Measurements from ENCODE around the gene DACT1. TPM values are rescaled to one million over a fixed set of nuclear protein-coding genes. Genes with fewer than 3 reads are reported as not detected.

The DACT1 gene
- total RNA-seq, 1 donor from 2014 or later, result 6.6 TPM

- intact Hi-C loops (cut with micrococcal nuclease), result loop anchor here (2.0 to 5.0 kb wide), 4 partner anchors 110 to 383 kb away; partner anchors contain the start of genes KIAA0586 and TIMM9
- peaks cover 42% of the 10 kb centered on the region for H3K4me1 Mint-ChIP-seq (ENCODE audit: low read depth)
Observed at GRCh38 chr14:58639198-58639565, 1.4 kb downstream of the DACT1 start.

DNA sequence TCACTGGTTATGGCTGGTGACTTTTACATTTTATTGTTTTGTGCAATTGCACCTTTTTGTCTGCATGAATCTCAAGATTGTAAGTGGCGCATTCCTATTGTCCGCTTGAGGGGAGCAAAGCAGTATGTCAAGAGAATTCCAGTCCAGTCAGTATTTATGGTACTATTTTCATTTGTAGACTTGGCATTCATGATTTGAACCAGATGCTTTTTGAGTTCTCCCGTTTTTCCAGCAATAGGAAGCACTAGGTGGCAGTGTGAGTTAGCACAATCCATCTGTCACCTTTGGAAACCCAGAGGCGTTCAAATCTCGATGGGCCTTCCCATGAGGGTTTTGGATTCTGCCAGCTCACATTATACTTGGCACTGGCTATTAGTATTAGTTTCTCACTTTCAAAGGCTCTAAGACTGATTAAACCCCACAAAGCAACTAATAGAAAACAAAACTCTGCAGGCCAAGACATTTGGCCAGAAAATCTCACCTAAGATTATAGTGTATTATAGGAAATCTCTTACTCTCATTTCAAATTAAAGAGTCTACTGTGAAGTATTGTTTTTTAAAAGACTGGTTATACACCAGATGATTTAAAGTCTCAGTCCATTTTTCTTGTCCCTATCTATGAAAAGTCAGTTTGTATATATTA lies 2.2 kb downstream of the DACT1 start:
- H3K36me3 Mint-ChIP-seq (ENCODE audit: low read depth), result peaks cover 25% of the 10 kb centered on the region
- no peak overlapping the region for H3K27ac Mint-ChIP-seq
- intact Hi-C loops (cut with micrococcal nuclease), result loop anchor here (2.0 to 5.0 kb wide), 4 partner anchors 109 to 382 kb away; partner anchors contain the start of genes KIAA0586 and TIMM9
- peak overlapping the region; percentile 84 for H3K4me3 Mint-ChIP-seq (ENCODE audit: low read depth)
- no peaks in the 10 kb centered on the region for H3K9me3 Mint-ChIP-seq
- peaks cover 39% of the 10 kb centered on the region for H3K4me1 Mint-ChIP-seq (ENCODE audit: low read depth)
- DNase-seq (ENCODE audit: low spot score), result no peak
- H3K27me3 Mint-ChIP-seq (ENCODE audit: low read depth), result peaks cover 19% of the 10 kb centered on the region

More at GRCh38 chr14:58639198-58639565, 1.4 kb downstream of the DACT1 start:
- peak overlapping the region; percentile 84 for H3K4me3 Mint-ChIP-seq (ENCODE audit: low read depth)
- no peaks in the 10 kb centered on the region for H3K9me3 Mint-ChIP-seq
- H3K27me3 Mint-ChIP-seq (ENCODE audit: low read depth), result peaks cover 23% of the 10 kb centered on the region
- DNase-seq (ENCODE audit: low spot score), result no peak
- H3K36me3 Mint-ChIP-seq (ENCODE audit: low read depth), result peaks cover 22% of the 10 kb centered on the region
- H3K27ac Mint-ChIP-seq, result peak overlapping the region; percentile 62

- H3K27ac Mint-ChIP-seq, result no peak overlapping the region
- H3K27me3 Mint-ChIP-seq (ENCODE audit: low read depth), result peaks cover 14% of the 10 kb centered on the region
- DNase-seq (ENCODE audit: low spot score), result no peak
- H3K4me1 Mint-ChIP-seq (ENCODE audit: low read depth), result peaks cover 31% of the 10 kb centered on the region
- H3K4me3 Mint-ChIP-seq (ENCODE audit: low read depth), result no peak overlapping the region
- peaks cover 33% of the 10 kb centered on the region for H3K36me3 Mint-ChIP-seq (ENCODE audit: low read depth)
- intact Hi-C loops (cut with micrococcal nuclease), result loop anchor here (1.0 kb wide), 1 partner anchor 414 kb away; no protein-coding TSS in a partner anchor
- no peaks in the 10 kb centered on the region for H3K9me3 Mint-ChIP-seq
Observed at GRCh38 chr14:58640959-58641358, 3.2 kb downstream of the DACT1 start.

- no peak for DNase-seq (ENCODE audit: low spot score)
- H3K9me3 Mint-ChIP-seq, result no peaks in the 10 kb centered on the region
- no peak overlapping the region for H3K4me3 Mint-ChIP-seq (ENCODE audit: low read depth)
- H3K4me1 Mint-ChIP-seq (ENCODE audit: low read depth), result peaks cover 27% of the 10 kb centered on the region
- intact Hi-C loops (cut with micrococcal nuclease), result loop anchor here (1.0 kb wide), 1 partner anchor 414 kb away; no protein-coding TSS in a partner anchor
- H3K27ac Mint-ChIP-seq, result no peak overlapping the region
- peaks cover 33% of the 10 kb centered on the region for H3K36me3 Mint-ChIP-seq (ENCODE audit: low read depth)
- H3K27me3 Mint-ChIP-seq (ENCODE audit: low read depth), result peaks cover 13% of the 10 kb centered on the region
Observed at GRCh38 chr14:58641509-58641908, 3.7 kb downstream of the DACT1 start.

DNA sequence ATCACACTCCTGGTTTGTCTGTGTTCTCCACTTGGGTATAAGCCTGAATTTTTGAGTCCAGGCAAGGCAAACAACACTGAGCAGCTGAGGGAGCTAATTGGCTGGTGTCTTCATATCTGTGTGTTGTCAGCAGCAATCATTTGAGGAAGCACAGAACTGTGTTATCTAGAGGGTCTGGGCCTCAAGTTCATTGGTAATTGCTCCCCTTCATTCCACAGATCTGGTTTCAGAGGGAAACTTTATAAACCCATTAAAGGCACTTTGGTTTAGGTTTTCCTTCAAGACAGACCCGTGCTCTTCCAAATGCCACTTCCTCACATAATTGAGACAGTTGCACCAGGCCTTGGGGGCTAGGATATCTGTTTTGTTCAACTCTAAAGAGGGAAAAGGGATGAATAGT lies 5.6 kb downstream of the DACT1 start:
- intact Hi-C loops (cut with micrococcal nuclease), result no loop called here
- Mint-ChIP-seq H3K36me3 (ENCODE audit: low read depth) (peaks cover 42% of the 10 kb centered on the region), H3K4me1 (ENCODE audit: low read depth) (peaks cover 22% of the 10 kb centered on the region), H3K9me3 (no peaks in the 10 kb centered on the region), H3K4me3 (ENCODE audit: low read depth) (no peak overlapping the region), H3K27me3 (ENCODE audit: low read depth) (peaks cover 9% of the 10 kb centered on the region), H3K27ac (no peak overlapping the region)
- no peak for DNase-seq (ENCODE audit: low spot score)

GRCh38 chr14:58645641-58646040 lies 7.9 kb downstream of the DACT1 start:
- H3K9me3 Mint-ChIP-seq, result no peaks in the 10 kb centered on the region
- peaks cover 7% of the 10 kb centered on the region for H3K4me1 Mint-ChIP-seq (ENCODE audit: low read depth)
- intact Hi-C loops (cut with micrococcal nuclease), result no loop called here
- no peak for DNase-seq (ENCODE audit: low spot score)
- no peaks in the 10 kb centered on the region for H3K27me3 Mint-ChIP-seq (ENCODE audit: low read depth)
- H3K4me3 Mint-ChIP-seq (ENCODE audit: low read depth), result no peak overlapping the region
- H3K27ac Mint-ChIP-seq, result no peak overlapping the region
- peaks cover 41% of the 10 kb centered on the region for H3K36me3 Mint-ChIP-seq (ENCODE audit: low read depth)

DNA sequence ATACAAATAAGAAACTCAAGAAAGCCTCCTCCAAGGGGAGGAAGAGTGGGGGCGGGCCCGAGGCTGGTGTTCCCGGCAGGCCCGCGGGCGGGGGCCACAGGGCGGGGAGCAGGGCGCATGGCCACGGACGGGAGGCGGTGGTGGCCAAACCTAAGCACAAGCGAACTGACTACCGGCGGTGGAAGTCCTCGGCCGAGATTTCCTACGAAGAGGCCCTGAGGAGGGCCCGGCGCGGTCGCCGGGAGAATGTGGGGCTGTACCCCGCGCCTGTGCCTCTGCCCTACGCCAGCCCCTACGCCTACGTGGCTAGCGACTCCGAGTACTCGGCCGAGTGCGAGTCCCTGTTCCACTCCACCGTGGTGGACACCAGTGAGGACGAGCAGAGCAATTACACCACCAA lies 8.7 kb downstream of the DACT1 start:
- H3K36me3 Mint-ChIP-seq (ENCODE audit: low read depth), result peaks cover 37% of the 10 kb centered on the region
- no peak for DNase-seq (ENCODE audit: low spot score)
- no peak overlapping the region for H3K27ac Mint-ChIP-seq
- intact Hi-C loops (cut with micrococcal nuclease), result no loop called here
- no peaks in the 10 kb centered on the region for H3K9me3 Mint-ChIP-seq
- H3K4me1 Mint-ChIP-seq (ENCODE audit: low read depth), result no peaks in the 10 kb centered on the region
- H3K4me3 Mint-ChIP-seq (ENCODE audit: low read depth), result no peak overlapping the region
- H3K27me3 Mint-ChIP-seq (ENCODE audit: low read depth), result no peaks in the 10 kb centered on the region

DNA sequence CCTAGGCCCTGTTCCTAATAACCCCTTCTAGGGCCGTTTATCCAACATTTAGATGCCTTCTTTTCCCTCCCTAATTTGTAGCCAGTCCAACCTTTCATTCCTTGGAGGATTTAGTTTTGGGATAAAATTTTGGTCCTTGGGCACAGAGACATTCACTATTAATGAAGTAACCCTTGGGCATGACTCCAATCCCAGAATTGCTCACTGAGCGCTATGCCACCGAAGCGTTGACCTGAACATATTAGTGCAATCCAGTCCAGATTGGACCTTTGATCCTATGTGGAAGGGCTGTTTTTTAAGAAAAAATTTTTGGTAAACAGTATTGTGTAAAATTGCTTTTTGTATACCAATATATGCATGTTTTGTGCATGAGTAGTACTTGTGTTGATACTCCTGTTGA lies 10.0 kb downstream of the DACT1 start:
- H3K4me1 Mint-ChIP-seq (ENCODE audit: low read depth), result no peaks in the 10 kb centered on the region
- intact Hi-C loops (cut with micrococcal nuclease), result no loop called here
- no peaks in the 10 kb centered on the region for H3K9me3 Mint-ChIP-seq

DNA sequence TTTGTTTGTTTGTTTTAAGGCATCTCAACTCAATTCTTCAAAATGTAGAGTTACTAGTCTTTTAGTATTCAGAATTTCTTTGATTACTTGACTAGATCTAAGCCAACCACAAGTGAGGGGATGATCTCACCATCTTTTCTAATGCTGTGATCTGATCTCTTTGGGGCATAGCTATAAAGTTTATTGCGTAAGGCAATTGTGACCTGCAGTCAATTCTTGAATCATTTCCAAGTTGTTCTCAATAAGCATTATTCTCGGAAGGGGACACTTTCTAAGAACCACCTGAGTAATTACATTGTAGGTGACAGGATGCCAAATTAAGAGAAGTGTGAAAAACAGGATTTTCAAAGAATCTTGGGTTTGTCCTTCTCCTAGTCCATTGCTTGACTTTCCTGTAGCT lies 13.1 kb downstream of the DACT1 start:
- Mint-ChIP-seq H3K4me1 (ENCODE audit: low read depth) (no peaks in the 10 kb centered on the region), H3K9me3 (no peaks in the 10 kb centered on the region), H3K27me3 (ENCODE audit: low read depth) (no peaks in the 10 kb centered on the region), H3K27ac (no peak overlapping the region), H3K36me3 (ENCODE audit: low read depth) (peaks cover 9% of the 10 kb centered on the region), H3K4me3 (ENCODE audit: low read depth) (no peak overlapping the region)
- intact Hi-C loops (cut with micrococcal nuclease), result no loop called here
- no peak for DNase-seq (ENCODE audit: low spot score)

More for the DNA sequence above, 10.0 kb downstream of the DACT1 start:
- Mint-ChIP-seq H3K27ac (no peak overlapping the region), H3K4me3 (ENCODE audit: low read depth) (no peak overlapping the region), H3K36me3 (ENCODE audit: low read depth) (peaks cover 30% of the 10 kb centered on the region), H3K27me3 (ENCODE audit: low read depth) (no peaks in the 10 kb centered on the region)
- DNase-seq (ENCODE audit: low spot score), result no peak

- Mint-ChIP-seq H3K9me3 (no peaks in the 10 kb centered on the region), H3K4me3 (ENCODE audit: low read depth) (no peak overlapping the region), H3K27me3 (ENCODE audit: low read depth) (no peaks in the 10 kb centered on the region), H3K27ac (no peak overlapping the region), H3K36me3 (ENCODE audit: low read depth) (no peaks in the 10 kb centered on the region), H3K4me1 (ENCODE audit: low read depth) (peaks cover 4% of the 10 kb centered on the region)
- DNase-seq (ENCODE audit: low spot score), result no peak
- intact Hi-C loops (cut with micrococcal nuclease), result no loop called here
Observed at GRCh38 chr14:58656671-58657411, 19.1 kb downstream of the DACT1 start.

GRCh38 chr14:58659061-58659460 lies 21.3 kb downstream of the DACT1 start:
- Mint-ChIP-seq H3K27ac (no peak overlapping the region), H3K4me3 (ENCODE audit: low read depth) (no peak overlapping the region), H3K36me3 (ENCODE audit: low read depth) (no peaks in the 10 kb centered on the region), H3K9me3 (no peaks in the 10 kb centered on the region), H3K27me3 (ENCODE audit: low read depth) (no peaks in the 10 kb centered on the region), H3K4me1 (ENCODE audit: low read depth) (peaks cover 19% of the 10 kb centered on the region)
- DNase-seq (ENCODE audit: low spot score), result no peak
- intact Hi-C loops (cut with micrococcal nuclease), result no loop called here

- no peak overlapping the region for H3K4me3 Mint-ChIP-seq (ENCODE audit: low read depth)
- no peak overlapping the region for H3K27ac Mint-ChIP-seq
- DNase-seq (ENCODE audit: low spot score), result no peak
- no peaks in the 10 kb centered on the region for H3K27me3 Mint-ChIP-seq (ENCODE audit: low read depth)
- H3K9me3 Mint-ChIP-seq, result no peaks in the 10 kb centered on the region
- peaks cover 19% of the 10 kb centered on the region for H3K4me1 Mint-ChIP-seq (ENCODE audit: low read depth)
- intact Hi-C loops (cut with micrococcal nuclease), result no loop called here
- no peaks in the 10 kb centered on the region for H3K36me3 Mint-ChIP-seq (ENCODE audit: low read depth)
Observed at GRCh38 chr14:58659846-58660245, 22.1 kb downstream of the DACT1 start.

- no peak for DNase-seq (ENCODE audit: low spot score)
Observed at GRCh38 chr14:58660407-58660806, 22.6 kb downstream of the DACT1 start.

More at GRCh38 chr14:58660407-58660806, 22.6 kb downstream of the DACT1 start:
- Mint-ChIP-seq H3K27me3 (ENCODE audit: low read depth) (no peaks in the 10 kb centered on the region), H3K27ac (no peak overlapping the region), H3K9me3 (no peaks in the 10 kb centered on the region), H3K4me1 (ENCODE audit: low read depth) (peaks cover 19% of the 10 kb centered on the region), H3K4me3 (ENCODE audit: low read depth) (no peak overlapping the region), H3K36me3 (ENCODE audit: low read depth) (no peaks in the 10 kb centered on the region)
- intact Hi-C loops (cut with micrococcal nuclease), result no loop called here

Data from activated T-helper 2 cell treated with anti-CD3 and anti-CD28 coated beads, Interferon-gamma antibody, Interleukin-2, Interleukin-4, amounts not matched to agents 10 μg/mL and 5 μg/mL and 100 μg/mL, durations not matched to agents 14 hours and 24 hours and 36 hours (primary cell).